DMS53 treated with DMSO at 0.1 percent for 48 hours (cell line): ENCODE results near the gene TAOK3.
"Not testable (repeated sequence)": the region's sequence is repeated elsewhere in the genome, so short reads cannot be mapped to it uniquely, and the experiment has no call there.

ENCODE experiments used
- DNase-seq: peaks from one replicate; lab custom pipeline; 2025; ENCODE audit not compliant: unreplicated experiment; lab: John Stamatoyannopoulos, UW

Gene TAOK3

GRCh38 chr12:118304093-118304492 lies 68.6 kb downstream of the TAOK3 start:
- DNase-seq, result no peak

- no peak for DNase-seq
Measured at GRCh38 chr12:118302053-118302452, 70.7 kb downstream of the TAOK3 start.

GRCh38 chr12:118299791-118300460 lies 72.8 kb downstream of the TAOK3 start:
- no peak for DNase-seq

- no peak for DNase-seq
Measured at GRCh38 chr12:118297284-118297683, 75.4 kb downstream of the TAOK3 start.

- DNase-seq, result no peak
Measured at GRCh38 chr12:118292836-118293235, 79.9 kb downstream of the TAOK3 start.

GRCh38 chr12:118290130-118290529 lies 82.6 kb downstream of the TAOK3 start:
- DNase-seq, result no peak

GRCh38 chr12:118288174-118288573 lies 84.5 kb downstream of the TAOK3 start:
- DNase-seq, result no peak

- no peak for DNase-seq
Measured at GRCh38 chr12:118287728-118288127, 85.0 kb downstream of the TAOK3 start.

- DNase-seq, result no peak
Measured at GRCh38 chr12:118282767-118283166, 89.9 kb downstream of the TAOK3 start.

- not testable (repeated sequence) for DNase-seq
Measured at GRCh38 chr12:118278288-118278687, 94.4 kb downstream of the TAOK3 start.

- DNase-seq, result no peak
Measured at GRCh38 chr12:118274066-118274465, 98.6 kb downstream of the TAOK3 start.

- DNase-seq, result no peak
Measured at GRCh38 chr12:118271770-118272417, 100.8 kb downstream of the TAOK3 start.

- DNase-seq, result no peak
Measured at GRCh38 chr12:118271183-118271582, 101.5 kb downstream of the TAOK3 start.

- DNase-seq, result no peak
Measured at GRCh38 chr12:118269806-118270205, 102.9 kb downstream of the TAOK3 start.

- DNase-seq, result no peak
Measured at GRCh38 chr12:118259079-118259478, 113.6 kb downstream of the TAOK3 start.

GRCh38 chr12:118256352-118256751 lies 116.4 kb downstream of the TAOK3 start:
- DNase-seq, result no peak

- DNase-seq, result no peak
Measured at GRCh38 chr12:118249547-118249946, 123.2 kb downstream of the TAOK3 start.

- DNase-seq, result not testable (repeated sequence)
Measured at GRCh38 chr12:118245886-118246285, 126.8 kb downstream of the TAOK3 start.

- DNase-seq, result no peak
Measured at GRCh38 chr12:118238888-118239287, 133.8 kb downstream of the TAOK3 start.

- DNase-seq, result no peak
Measured at GRCh38 chr12:118237908-118238307, 134.8 kb downstream of the TAOK3 start.

- DNase-seq, result no peak
Measured at GRCh38 chr12:118237052-118237665, 135.5 kb downstream of the TAOK3 start.

- no peak for DNase-seq
Measured at GRCh38 chr12:118220702-118221101, 152.0 kb downstream of the TAOK3 start.
